Colonic mucosa (tissue), 4 donors: ENCODE results near the gene WDR4. TPM values are rescaled to one million over a fixed set of nuclear protein-coding genes. Genes with fewer than 3 reads are reported as not detected.
"Not testable (repeated sequence)": the region's sequence is repeated elsewhere in the genome, so short reads cannot be mapped to it uniquely, and the experiment has no call there.

ENCODE experiments used
- DNase-seq: peaks from one replicate; pipeline ENCODE4 v3.0.0-alpha.2; 2020
- H3K27ac ChIP-seq: fragments of 200-600 bp; one replicate; pipeline ENCODE4 v1.8.0; 2021
- H3K27me3 ChIP-seq: fragments of 200-600 bp; one replicate; pipeline ENCODE4 v1.8.0; 2021
- H3K36me3 ChIP-seq: fragments of 200-600 bp; one replicate; pipeline ENCODE4 v1.8.0; 2021
- H3K4me1 ChIP-seq: fragments of 200-600 bp; one replicate; pipeline ENCODE4 v1.8.0; 2021; ENCODE audit warnings: mild to moderate bottlenecking
- H3K4me3 ChIP-seq: fragments of 200-600 bp; one replicate; pipeline ENCODE4 v1.8.0; 2021
- H3K9ac ChIP-seq, 2 donors: one replicate each; pipeline ENCODE4 v1.7.0; 2013; ENCODE audit warnings: control low read depth in 2 of 2, low read depth in 2 of 2, low read length in 2 of 2
- H3K9me3 ChIP-seq: fragments of 200-600 bp; one replicate; pipeline ENCODE4 v1.8.0; 2021
- intact Hi-C: fragments of 100-400 bp; cut with DNase I; formaldehyde crosslinking; loops from one replicate; pipeline ENCODE4 v1.14.1; 2022
- total RNA-seq, 2 donors: library from RNA; stranded (reverse); fragmentation: NEBNext Ultra II Directional in 1 of 2; extraction: Animal tissue kit (Norgen Biotek cat#: 25700) in 1 of 2; gene quantifications; one replicate each; pipeline ENCODE4 v1.2.1, GENCODE V29; 2021
- TF ChIP-seq, protein P1 (sequence below): fragments of 200-600 bp; IDR thresholded peaks from one replicate; pipeline ENCODE4 v1.8.0; 2022; ENCODE audit warnings: antibody characterized with exemption, mild to moderate bottlenecking
- donor health status: healthy.
- donor health status: DM: no; HTN: no; CAD: no.
- donor health status: DM: no; HTN: no; CAD: no.

Gene WDR4
- total RNA-seq, 2 donors from 2014 or later: 8.1 to 43.7 TPM

DNA sequence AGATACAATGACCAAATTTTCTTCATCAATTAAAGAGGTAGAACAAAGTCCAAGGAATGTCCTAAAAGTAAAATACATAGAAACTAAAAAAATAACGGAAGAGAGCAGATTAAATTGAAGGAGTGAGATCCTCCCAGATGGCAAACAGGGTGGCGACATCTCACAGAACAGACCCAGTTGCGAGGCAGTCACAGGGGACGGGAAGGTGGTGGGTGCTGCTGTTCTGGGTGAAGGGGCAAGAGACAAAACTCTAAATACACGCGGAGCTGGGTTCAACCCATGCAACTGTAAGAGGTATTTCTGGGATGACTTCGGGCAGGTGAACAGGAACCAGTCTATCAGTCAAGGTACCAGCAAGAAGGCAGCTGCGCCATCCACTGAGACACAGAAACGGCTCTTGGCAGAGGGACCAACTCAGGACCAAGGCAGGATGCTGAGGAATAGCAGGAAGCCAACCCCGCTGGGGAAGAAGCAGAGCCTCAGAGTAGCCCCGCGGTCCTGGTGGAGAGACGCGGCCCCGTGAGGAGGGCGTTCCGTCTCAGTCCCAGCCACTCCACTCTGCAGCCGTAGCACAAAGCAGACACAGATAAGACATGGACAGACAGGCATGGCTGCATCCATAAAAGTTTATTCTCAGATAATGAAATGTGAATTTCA lies 32.2 kb downstream of the WDR4 start:
- Histone ChIP-seq H3K36me3 (no peaks in the 10 kb centered on the region), H3K27ac (no peak overlapping the region), H3K9me3 (no peaks in the 10 kb centered on the region), H3K4me1 (no peaks in the 10 kb centered on the region), H3K4me3 (no peak overlapping the region), H3K9ac (no peak overlapping the region), H3K27me3 (no peaks in the 10 kb centered on the region)
- intact Hi-C loops: no loop called here
- TF ChIP-seq, protein P1, sequence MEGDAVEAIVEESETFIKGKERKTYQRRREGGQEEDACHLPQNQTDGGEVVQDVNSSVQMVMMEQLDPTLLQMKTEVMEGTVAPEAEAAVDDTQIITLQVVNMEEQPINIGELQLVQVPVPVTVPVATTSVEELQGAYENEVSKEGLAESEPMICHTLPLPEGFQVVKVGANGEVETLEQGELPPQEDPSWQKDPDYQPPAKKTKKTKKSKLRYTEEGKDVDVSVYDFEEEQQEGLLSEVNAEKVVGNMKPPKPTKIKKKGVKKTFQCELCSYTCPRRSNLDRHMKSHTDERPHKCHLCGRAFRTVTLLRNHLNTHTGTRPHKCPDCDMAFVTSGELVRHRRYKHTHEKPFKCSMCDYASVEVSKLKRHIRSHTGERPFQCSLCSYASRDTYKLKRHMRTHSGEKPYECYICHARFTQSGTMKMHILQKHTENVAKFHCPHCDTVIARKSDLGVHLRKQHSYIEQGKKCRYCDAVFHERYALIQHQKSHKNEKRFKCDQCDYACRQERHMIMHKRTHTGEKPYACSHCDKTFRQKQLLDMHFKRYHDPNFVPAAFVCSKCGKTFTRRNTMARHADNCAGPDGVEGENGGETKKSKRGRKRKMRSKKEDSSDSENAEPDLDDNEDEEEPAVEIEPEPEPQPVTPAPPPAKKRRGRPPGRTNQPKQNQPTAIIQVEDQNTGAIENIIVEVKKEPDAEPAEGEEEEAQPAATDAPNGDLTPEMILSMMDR: no peak
- DNase-seq: no peak

GRCh38 chr21:42846221-42846620 lies 33.1 kb downstream of the WDR4 start:
- Histone ChIP-seq H3K9me3 (no peaks in the 10 kb centered on the region), H3K4me1 (no peaks in the 10 kb centered on the region), H3K27ac (no peak overlapping the region), H3K36me3 (no peaks in the 10 kb centered on the region), H3K9ac (no peak overlapping the region), H3K4me3 (no peak overlapping the region), H3K27me3 (no peaks in the 10 kb centered on the region)
- DNase-seq: no peak
- intact Hi-C loops: no loop called here
- TF ChIP-seq, protein P1: no peak

GRCh38 chr21:42845296-42845965 lies 33.9 kb downstream of the WDR4 start:
- H3K9ac ChIP-seq: no peak overlapping the region
- no peak for DNase-seq
- no peaks in the 10 kb centered on the region for H3K4me1 ChIP-seq
- no peaks in the 10 kb centered on the region for H3K36me3 ChIP-seq
- TF ChIP-seq, protein P1: no peak
- no peaks in the 10 kb centered on the region for H3K27me3 ChIP-seq
- no peak overlapping the region for H3K27ac ChIP-seq
- H3K9me3 ChIP-seq: no peaks in the 10 kb centered on the region
- intact Hi-C loops: no loop called here
- H3K4me3 ChIP-seq: no peak overlapping the region

GRCh38 chr21:42844411-42845113 lies 34.8 kb downstream of the WDR4 start:
- DNase-seq: no peak
- Histone ChIP-seq H3K36me3 (no peaks in the 10 kb centered on the region), H3K4me1 (no peaks in the 10 kb centered on the region), H3K4me3 (no peak overlapping the region), H3K27me3 (no peaks in the 10 kb centered on the region), H3K27ac (no peak overlapping the region), H3K9ac (no peak overlapping the region), H3K9me3 (no peaks in the 10 kb centered on the region)
- intact Hi-C loops: no loop called here
- TF ChIP-seq, protein P1: no peak

- Histone ChIP-seq H3K36me3 (no peaks in the 10 kb centered on the region), H3K27ac (no peak overlapping the region), H3K4me1 (no peaks in the 10 kb centered on the region), H3K27me3 (no peaks in the 10 kb centered on the region), H3K9ac (no peak overlapping the region), H3K4me3 (no peak overlapping the region), H3K9me3 (no peaks in the 10 kb centered on the region)
- intact Hi-C loops: no loop called here
- TF ChIP-seq, protein P1: no peak
- no peak for DNase-seq
Observed at GRCh38 chr21:42843056-42843455, 36.3 kb downstream of the WDR4 start.

DNA sequence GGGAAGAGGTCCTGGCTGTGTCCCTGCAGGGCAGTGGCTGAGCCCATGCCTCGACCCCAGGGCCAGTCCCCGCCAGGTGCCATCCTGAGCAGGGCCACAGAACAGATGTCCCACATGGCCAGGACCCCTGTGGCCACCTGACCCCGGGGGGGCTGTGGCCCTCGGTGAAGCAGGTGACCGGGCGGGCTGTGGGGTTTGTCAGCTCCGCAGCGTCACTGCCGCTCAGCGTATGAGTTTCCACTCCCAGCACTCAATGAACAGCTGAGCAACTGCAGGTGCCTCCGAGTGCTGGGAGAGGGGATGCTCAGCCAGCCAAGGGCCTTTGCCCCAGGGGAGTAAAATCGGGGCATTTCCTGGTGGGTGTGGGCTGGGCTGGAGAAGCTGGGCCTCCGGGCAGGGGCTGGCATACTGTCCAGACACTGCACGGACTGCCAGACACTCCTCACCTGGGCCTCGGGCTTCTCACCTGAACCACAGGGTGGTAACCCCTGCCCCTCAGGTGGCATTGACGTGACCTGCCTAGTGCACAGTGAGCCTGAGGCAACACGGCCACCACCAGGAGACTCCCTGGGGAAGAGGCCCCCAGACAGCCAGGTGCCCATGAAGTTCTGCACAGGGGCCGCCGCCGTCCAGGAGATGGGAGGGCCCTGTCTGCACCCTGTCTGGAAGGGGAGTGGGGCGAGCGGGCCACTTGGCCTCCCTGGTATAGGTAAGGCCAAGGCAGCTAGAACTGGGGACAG lies 37.3 kb downstream of the WDR4 start:
- H3K9me3 ChIP-seq, H3K27ac ChIP-seq, H3K27me3 ChIP-seq, DNase-seq, intact Hi-C loops, H3K36me3 ChIP-seq, H3K4me1 ChIP-seq, H3K4me3 ChIP-seq, H3K9ac ChIP-seq: not testable (repeated sequence)
